ENCODE data around the gene PLEKHG4B. TPM values are rescaled to one million over a fixed set of nuclear protein-coding genes. Genes with fewer than 3 reads are reported as not detected.
A peak's percentile ranks its signal among the peaks of the same experiment; 100 is the strongest.

PLEKHG4B gene
- total and polyA plus RNA-seq, 4 donors = under 0.01 to 0.05 (median 0.01) TPM; not detected in 1

DNA sequence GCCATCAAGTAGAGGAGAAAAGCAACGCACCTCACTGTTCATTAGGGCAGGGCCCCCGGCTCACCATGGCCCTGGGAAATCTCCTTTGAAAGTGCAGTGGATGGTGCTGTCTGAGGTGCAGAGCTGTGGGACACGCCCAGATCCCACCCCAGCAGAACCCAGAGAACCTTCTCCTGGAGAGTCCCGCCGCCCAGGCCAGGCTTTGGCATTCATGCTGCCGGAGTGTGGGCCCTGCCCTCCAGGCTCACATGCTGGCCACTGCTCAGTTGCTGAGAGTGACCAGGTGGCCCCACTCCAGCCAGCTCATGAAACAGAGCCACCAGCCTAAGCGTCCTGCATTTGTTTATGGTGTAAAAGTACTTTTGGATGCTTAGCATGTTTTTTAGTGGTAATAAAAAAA is 75.5 kb downstream of the PLEKHG4B start:
- Histone ChIP-seq H3K27me3 (ENCODE audit: control insufficient read depth in 4 of 4, insufficient read depth in 4 of 4, low read length in 3 of 4) (no peaks in the 10 kb centered on the region), H3K36me3 (ENCODE audit: control insufficient read depth in 4 of 4, insufficient read depth in 3 of 4, low read depth in 1 of 4, low read length in 3 of 4) (no peaks in the 10 kb centered on the region), H3K27ac (ENCODE audit: low read depth in 1 of 2, low read length in 2 of 2) (no peak overlapping the region), H3K4me1 (ENCODE audit: control insufficient read depth in 4 of 4, insufficient read depth in 4 of 4, low read length in 3 of 4) (no peaks in the 10 kb centered on the region), H3K9me3 (ENCODE audit: control insufficient read depth in 4 of 4, low read length in 3 of 4) (no peaks in the 10 kb centered on the region), H3K9ac (ENCODE audit: low read depth in 1 of 2, low read length in 2 of 2) (no peak overlapping the region), H3K4me3 (ENCODE audit: low read depth in 1 of 3, low read length in 3 of 3) (no peak overlapping the region)
- no peak for DNase-seq (ENCODE audit: low spot score)
- 90% methylated on average over 7 of the region's 7 CpGs for WGBS
- no peak for TF ChIP-seq HNF4G (IDR thresholded peaks at IDR 0.05)
- no peak for TF ChIP-seq GABPA (IDR thresholded peaks at IDR 0.05 in 1 of 2, conservative IDR thresholded peaks at IDR 0.05 in 1 of 2)
- TF ChIP-seq TAF1 (conservative IDR thresholded peaks at IDR 0.05) = no peak
- TF ChIP-seq, protein P1, sequence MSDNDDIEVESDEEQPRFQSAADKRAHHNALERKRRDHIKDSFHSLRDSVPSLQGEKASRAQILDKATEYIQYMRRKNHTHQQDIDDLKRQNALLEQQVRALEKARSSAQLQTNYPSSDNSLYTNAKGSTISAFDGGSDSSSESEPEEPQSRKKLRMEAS (IDR thresholded peaks at IDR 0.05) = no peak
- no peak for TF ChIP-seq HNF4A (conservative IDR thresholded peaks at IDR 0.05)
- TF ChIP-seq, protein P2, sequence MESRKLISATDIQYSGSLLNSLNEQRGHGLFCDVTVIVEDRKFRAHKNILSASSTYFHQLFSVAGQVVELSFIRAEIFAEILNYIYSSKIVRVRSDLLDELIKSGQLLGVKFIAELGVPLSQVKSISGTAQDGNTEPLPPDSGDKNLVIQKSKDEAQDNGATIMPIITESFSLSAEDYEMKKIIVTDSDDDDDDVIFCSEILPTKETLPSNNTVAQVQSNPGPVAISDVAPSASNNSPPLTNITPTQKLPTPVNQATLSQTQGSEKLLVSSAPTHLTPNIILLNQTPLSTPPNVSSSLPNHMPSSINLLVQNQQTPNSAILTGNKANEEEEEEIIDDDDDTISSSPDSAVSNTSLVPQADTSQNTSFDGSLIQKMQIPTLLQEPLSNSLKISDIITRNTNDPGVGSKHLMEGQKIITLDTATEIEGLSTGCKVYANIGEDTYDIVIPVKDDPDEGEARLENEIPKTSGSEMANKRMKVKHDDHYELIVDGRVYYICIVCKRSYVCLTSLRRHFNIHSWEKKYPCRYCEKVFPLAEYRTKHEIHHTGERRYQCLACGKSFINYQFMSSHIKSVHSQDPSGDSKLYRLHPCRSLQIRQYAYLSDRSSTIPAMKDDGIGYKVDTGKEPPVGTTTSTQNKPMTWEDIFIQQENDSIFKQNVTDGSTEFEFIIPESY (IDR thresholded peaks at IDR 0.05) = no peak
- TF ChIP-seq RXRA (IDR thresholded peaks at IDR 0.05) = no peak
- no peak for TF ChIP-seq NR2F2 (IDR thresholded peaks at IDR 0.05)
- TF ChIP-seq, protein P3, sequence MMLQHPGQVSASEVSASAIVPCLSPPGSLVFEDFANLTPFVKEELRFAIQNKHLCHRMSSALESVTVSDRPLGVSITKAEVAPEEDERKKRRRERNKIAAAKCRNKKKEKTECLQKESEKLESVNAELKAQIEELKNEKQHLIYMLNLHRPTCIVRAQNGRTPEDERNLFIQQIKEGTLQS (IDR thresholded peaks at IDR 0.05) = no peak
- TF ChIP-seq JUND (IDR thresholded peaks at IDR 0.05) = no peak
- TF ChIP-seq, protein P4, sequence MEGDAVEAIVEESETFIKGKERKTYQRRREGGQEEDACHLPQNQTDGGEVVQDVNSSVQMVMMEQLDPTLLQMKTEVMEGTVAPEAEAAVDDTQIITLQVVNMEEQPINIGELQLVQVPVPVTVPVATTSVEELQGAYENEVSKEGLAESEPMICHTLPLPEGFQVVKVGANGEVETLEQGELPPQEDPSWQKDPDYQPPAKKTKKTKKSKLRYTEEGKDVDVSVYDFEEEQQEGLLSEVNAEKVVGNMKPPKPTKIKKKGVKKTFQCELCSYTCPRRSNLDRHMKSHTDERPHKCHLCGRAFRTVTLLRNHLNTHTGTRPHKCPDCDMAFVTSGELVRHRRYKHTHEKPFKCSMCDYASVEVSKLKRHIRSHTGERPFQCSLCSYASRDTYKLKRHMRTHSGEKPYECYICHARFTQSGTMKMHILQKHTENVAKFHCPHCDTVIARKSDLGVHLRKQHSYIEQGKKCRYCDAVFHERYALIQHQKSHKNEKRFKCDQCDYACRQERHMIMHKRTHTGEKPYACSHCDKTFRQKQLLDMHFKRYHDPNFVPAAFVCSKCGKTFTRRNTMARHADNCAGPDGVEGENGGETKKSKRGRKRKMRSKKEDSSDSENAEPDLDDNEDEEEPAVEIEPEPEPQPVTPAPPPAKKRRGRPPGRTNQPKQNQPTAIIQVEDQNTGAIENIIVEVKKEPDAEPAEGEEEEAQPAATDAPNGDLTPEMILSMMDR (IDR thresholded peaks at IDR 0.05; ENCODE audit: low read depth, low read length, missing input control) = no peak

DNA sequence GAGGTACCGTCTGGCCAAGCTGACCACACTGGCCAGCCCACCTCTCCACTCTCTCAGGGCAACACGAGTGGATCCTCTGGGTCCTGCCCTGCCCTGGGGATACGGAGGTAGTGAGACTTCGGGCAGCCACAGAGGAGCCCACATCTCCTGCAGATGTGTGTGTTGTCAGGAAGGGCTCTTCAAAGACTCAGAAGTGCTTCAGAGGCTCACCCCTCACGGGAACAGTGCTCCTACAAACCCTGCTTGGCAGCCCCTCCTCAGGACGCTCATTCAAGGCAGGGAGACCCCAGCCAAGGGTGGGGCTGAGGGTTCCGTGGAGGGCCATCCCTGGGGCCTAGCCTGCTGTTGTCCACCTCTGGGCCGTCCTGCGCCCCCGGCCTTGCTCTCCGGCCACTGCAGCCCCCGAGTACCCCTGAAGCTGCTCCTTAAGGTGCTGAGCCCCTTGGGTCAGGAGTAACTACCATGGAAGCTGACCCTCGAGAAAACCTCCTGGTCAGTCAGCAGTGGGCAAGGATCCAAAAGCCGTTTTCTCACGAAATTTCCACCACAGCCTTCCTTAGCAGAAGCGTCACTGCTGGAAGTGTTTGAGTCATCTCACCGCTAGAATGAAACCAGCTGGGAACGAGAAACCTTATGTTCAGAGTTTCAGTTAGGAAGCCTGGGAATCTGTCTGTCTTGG is 76.2 kb downstream of the PLEKHG4B start:
- Histone ChIP-seq H3K9ac (ENCODE audit: low read depth in 1 of 2, low read length in 2 of 2) (no peak overlapping the region), H3K9me3 (ENCODE audit: control insufficient read depth in 4 of 4, low read length in 3 of 4) (no peaks in the 10 kb centered on the region), H3K27ac (ENCODE audit: low read depth in 1 of 2, low read length in 2 of 2) (no peak overlapping the region), H3K4me1 (ENCODE audit: control insufficient read depth in 4 of 4, insufficient read depth in 4 of 4, low read length in 3 of 4) (no peaks in the 10 kb centered on the region), H3K4me3 (ENCODE audit: low read depth in 1 of 3, low read length in 3 of 3) (no peak overlapping the region), H3K36me3 (ENCODE audit: control insufficient read depth in 4 of 4, insufficient read depth in 3 of 4, low read depth in 1 of 4, low read length in 3 of 4) (no peaks in the 10 kb centered on the region), H3K27me3 (ENCODE audit: control insufficient read depth in 4 of 4, insufficient read depth in 4 of 4, low read length in 3 of 4) (no peaks in the 10 kb centered on the region)
- 80% methylated on average over 18 of the region's 18 CpGs for WGBS
- TF ChIP-seq GABPA (IDR thresholded peaks at IDR 0.05 in 1 of 2, conservative IDR thresholded peaks at IDR 0.05 in 1 of 2) = no peak
- DNase-seq (ENCODE audit: low spot score) = no peak

DNA sequence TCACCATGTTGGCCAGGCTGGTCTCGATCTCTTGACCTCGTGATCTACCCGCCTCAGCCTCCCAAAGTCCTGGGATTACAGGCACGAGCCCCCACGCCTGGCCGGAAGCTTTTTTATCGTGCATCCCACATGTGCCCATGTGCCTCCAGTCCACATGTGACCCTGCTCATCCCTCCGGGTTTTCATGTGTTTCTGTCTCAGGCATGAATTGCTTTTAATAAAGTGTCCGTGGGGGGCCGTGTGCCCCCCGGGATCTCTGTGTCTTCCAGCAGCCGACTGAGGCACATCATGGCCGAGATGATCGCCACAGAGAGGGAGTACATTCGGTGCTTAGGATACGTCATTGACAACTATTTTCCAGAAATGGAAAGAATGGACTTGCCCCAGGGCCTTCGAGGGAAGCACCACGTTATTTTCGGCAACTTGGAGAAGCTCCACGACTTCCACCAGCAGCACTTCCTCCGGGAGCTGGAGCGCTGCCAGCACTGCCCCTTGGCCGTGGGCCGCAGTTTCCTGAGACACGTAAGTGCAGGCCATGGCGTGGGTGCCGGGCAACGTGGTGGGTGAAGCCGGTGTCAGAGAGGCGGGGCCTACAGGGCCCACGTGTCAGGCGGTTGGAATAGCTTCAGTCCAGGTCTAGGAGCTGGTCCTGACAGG is 77.2 kb downstream of the PLEKHG4B start:
- peak overlapping the region in 1 of 2 donors; percentile 62 for H3K27ac ChIP-seq (ENCODE audit: low read depth in 1 of 2, low read length in 2 of 2)

More for the DNA sequence above, 77.2 kb downstream of the PLEKHG4B start:
- H3K4me3 ChIP-seq (ENCODE audit: low read depth in 1 of 3, low read length in 3 of 3) = no peak overlapping the region
- H3K27me3 ChIP-seq (ENCODE audit: control insufficient read depth in 4 of 4, insufficient read depth in 4 of 4, low read length in 3 of 4) = peaks cover 0 to 3% (median 0%) of the 10 kb centered on the region in 4 donors
- no peak overlapping the region for H3K9ac ChIP-seq (ENCODE audit: low read depth in 1 of 2, low read length in 2 of 2)
- WGBS = 75% methylated on average over 32 of the region's 32 CpGs
- TF ChIP-seq HNF4G (IDR thresholded peaks at IDR 0.05) (no peak), SP1 (IDR thresholded peaks at IDR 0.05) (peak; percentile 11)
- H3K4me1 ChIP-seq (ENCODE audit: control insufficient read depth in 4 of 4, insufficient read depth in 4 of 4, low read length in 3 of 4) = no peaks in the 10 kb centered on the region
- no peaks in the 10 kb centered on the region for H3K9me3 ChIP-seq (ENCODE audit: control insufficient read depth in 4 of 4, low read length in 3 of 4)
- no peaks in the 10 kb centered on the region for H3K36me3 ChIP-seq (ENCODE audit: control insufficient read depth in 4 of 4, insufficient read depth in 3 of 4, low read depth in 1 of 4, low read length in 3 of 4)
- no peak for DNase-seq (ENCODE audit: low spot score)
